NCI-H526 (cell line): ENCODE data around the gene SOX10.

Experiments
- DNase-seq, 2 experiments: peaks; one replicate each; lab custom pipeline; 2025; lab: John Stamatoyannopoulos, UW

SOX10 gene

DNA sequence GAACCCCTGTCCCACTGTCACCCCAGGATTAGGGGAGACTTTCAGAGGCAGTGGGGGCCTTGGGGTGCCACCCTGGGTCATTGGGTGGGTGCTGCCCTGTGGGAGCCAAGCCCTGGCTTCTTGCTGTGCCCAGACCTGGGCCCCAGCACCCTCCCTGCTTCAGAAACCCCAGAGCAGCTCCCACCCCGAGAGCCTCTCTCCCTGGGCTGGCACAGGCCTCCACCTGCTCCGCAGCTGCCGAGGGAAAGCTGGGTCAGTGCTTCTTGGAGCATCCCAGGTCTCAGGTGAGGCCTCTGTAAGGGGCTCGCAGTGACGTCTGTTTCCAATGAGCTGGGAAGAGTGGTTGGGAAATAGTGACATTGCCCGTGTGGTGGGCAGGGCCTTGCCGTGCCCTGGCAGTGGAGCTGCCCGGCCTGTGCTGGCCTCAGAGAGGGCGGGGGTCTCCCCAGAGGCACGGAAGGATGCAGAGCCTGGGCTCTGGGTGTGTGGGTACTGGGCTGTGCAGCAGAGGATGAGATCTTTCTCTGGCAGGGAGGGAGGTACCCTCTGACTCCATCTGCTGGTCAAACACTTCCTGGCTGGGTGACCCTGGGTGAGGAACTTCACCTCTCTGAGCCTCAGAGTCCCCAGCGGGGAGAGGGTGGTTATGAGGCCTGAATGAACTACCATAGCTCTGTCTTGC, 53.9 kb downstream of the SOX10 start:
- DNase-seq = no peak

DNA sequence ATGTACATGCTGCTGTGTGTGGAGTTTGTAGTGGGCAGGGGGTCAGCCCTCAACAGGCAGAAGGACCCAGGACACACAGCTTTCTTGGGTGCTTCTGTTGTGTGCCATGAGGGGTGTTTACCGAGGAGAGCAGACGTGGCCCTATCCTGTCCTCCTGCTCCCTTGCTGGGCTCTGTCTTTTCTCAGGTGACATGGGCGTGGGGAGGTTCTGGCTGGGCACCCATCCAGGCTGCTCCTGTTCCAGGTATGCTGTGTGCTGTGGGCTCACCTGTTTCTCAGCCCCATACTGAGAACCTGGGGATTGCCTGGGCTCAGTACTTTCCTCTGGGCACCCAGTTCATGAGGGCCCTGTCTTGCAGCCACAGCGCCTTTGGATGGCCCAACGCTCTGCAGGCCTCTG, 55.0 kb downstream of the SOX10 start:
- DNase-seq = no peak

DNA sequence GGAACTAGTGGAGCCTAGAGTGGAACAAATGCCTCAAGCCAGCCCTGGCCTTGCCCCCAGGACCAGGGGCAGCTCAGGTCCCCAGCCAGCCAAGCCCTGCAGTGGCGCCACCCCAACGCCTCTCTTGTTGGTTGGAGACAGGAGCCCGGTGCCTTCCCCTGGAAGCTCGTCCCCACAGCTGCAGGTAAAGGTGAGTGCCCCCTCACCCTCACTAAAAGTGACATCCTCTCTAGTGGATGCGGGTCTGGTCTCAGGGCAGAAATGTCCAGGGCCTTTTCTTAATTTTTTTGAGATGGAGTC, 56.8 kb downstream of the SOX10 start:
- no peak for DNase-seq

DNA sequence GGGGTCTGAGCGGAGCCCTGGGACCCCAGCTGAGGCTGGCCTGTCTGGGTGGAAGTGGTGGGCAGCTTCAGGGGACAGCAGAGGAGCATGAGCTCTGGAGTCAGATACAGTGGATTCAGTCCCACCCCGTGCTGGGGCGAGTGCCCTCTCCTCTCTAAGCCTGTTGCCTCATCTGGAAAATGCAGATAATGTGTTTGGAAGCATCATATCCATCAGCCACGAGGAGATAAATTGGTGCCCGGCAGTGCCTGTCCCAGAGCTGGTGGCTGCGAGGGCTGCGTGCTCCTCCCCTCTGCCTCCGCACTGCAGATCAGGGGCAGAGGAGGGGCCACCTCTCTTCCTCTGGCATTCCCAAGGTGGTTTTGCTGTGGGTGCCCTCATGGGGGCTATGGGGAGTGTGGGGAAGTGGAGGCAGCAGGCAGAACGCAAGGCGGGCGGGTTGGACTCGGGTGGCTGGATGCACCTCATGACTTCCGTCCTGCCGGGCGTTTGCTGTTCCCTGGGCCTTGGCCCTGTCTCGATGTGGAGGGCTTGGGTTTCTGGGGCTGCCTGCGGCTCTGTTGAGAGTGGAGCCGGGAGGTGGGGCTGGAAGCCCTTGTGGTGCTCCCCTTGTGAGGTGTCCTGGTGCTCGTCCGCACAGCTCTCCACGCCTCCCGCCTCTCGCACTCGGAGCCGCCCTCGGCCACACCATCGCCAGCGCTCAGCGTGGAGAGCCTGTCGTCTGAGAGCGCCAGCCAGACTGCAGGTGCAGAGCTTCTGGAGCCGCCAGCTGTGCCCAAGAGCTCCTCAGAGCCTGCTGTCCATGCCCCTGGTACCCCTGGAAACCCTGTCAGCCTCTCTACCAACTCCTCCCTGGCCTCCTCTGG, 57.4 kb downstream of the SOX10 start:
- DNase-seq = no peak

DNA sequence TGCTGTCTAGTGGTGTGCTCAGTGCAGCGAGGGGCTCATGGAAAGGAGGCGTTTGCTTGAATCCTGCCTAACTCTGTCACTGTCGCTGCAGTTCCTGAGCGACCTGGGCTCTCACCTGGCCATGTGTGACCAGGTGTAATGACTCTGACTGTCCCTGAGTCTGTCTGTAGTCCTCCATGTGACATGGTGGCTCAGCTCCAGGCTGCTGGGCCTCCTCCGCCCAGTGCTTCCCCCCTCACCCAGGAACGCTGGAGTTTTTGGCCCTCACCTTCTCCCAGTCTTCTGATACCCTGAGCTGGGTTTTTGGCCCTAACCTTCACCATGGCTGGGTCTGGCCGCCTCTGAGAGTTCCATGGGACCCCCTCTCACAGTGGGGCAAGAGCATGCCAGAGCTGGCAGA, 58.0 kb downstream of the SOX10 start:
- DNase-seq = no peak

DNA sequence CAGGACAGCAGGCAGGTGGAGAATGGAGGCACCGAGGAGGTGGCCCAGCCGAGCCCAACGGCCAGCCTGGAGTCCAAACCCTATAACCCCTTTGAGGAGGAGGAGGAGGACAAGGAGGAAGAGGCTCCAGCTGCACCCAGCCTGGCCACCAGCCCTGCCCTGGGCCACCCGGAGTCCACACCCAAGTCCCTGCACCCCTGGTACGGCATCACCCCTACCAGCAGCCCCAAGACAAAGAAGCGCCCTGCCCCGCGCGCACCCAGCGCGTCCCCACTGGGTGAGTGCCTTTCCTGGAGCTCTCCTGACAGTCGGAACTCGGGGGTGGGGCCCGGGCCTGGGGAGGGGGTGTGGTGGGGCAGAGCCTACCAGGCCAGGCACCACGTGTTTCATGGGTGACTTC, 58.6 kb downstream of the SOX10 start:
- no peak for DNase-seq

DNA sequence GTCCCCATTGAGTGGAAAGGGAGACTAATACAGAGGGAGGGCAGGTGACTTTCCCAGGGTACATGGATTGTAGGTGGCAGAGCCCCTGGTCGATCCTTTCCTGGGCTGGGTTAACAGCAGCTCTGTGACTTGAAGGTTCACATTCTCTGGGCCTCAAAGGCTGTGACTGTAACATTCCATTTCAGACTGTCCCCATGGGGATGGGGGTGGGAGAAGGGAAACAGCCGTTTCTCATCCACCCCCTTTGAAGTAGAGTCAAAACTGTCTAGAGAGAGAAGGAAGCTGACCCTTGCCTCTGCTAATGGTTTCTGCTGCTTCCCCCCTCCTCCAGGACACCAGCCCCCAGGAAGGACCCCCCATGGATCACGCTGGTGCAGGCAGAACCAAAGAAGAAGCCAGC, 59.0 kb downstream of the SOX10 start:
- DNase-seq = no peak

DNA sequence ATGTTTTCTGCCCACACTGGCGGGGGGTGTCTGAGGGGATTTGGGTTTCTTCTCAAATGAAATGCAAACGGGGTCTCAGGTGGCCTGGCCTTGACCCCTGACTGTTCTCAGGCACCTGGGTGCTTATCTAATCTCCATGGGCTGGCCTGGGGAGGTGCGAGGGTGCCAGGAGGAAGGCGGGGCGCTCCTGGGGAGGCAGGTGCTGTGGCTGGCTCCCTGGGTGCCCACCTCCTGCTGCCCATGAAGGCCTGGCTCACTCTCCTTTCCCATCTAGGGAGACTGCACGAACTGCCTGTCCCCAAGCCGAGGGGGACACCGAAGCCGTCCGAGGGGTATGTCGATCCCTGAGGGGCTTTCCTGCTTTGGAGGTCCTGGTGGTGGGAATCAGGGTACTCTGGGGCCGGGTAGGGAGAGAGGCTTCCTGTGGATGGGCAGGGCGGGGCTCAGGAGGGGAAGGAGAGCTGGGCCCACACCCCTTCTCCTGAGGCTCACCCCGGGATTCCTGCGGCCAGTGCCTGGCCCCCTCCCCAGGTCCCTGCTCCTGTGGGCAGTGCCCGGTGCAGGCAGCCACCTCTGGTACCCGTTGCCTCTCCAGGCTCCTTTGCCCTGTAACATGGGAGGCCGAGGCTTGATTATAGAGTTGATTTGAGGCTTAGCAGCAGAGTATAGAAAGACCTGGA, 59.8 kb downstream of the SOX10 start:
- no peak for DNase-seq

DNA sequence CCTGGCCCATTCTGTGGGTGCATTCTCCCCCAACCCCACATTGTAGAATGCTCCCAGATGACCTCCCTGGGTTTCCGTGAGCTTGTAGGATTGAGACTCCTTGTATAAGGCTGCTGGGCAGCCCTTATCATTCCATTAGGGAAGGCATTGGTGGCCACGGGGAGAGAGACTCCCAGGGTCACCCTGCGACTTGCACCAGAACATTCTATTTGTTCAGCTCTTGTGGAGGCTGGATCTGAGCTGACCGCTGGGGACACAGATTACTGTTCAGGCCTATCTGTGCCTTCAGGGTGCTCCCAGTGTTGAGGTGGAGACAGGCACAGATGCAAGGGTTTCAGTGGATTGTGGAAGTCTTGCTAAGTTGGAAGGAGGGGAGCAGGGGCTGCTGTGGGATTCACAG, 60.4 kb downstream of the SOX10 start:
- no peak for DNase-seq
